Measurements from ENCODE around the gene SPCS1. TPM values are rescaled to one million over a fixed set of nuclear protein-coding genes. Genes with fewer than 3 reads are reported as not detected.

SPCS1 gene
- 184 and 227 TPM in 2 replicates for total RNA-seq

GRCh38 chr3:52705688-52706686 lies at the start of gene SPCS1, which contains the start of gene GLT8D1:
SPCS1 (plus strand) TSS chr3:52706106; CDS start chr3:52706247, 141 bp downstream.
GLT8D1 (minus strand) TSS chr3:52705791; CDS start chr3:52700460, 5,331 bp downstream.

GRCh38 chr3:52685709-52686691 lies 19.9 kb upstream of the SPCS1 start, which contains the start of the genes GNL3 and PBRM1:
GNL3 (plus strand) TSS chr3:52686032; CDS start chr3:52686093, 61 bp downstream.
PBRM1 (minus strand) TSS chr3:52685913.

Other genes starting within 250 kb of the SPCS1 start
- gene STAB1, start 210.8 kb upstream of the SPCS1 start, total RNA-seq = 3.0 and 4.4 TPM in 2 replicates
- gene NT5DC2, start 172.2 kb upstream of the SPCS1 start, total RNA-seq = 67.2 and 86.1 TPM in 2 replicates
- 5.8 and 8.5 TPM in 2 replicates for gene UQCC5, start 169.5 kb upstream of the SPCS1 start, total RNA-seq
- gene PBRM1, start 20.2 kb upstream of the SPCS1 start, total RNA-seq = 36.6 and 42.7 TPM in 2 replicates
- 54.0 and 79.2 TPM in 2 replicates for gene GNL3, start 20.1 kb upstream of the SPCS1 start, total RNA-seq
- 97.8 and 98.1 TPM in 2 replicates for gene GLT8D1, start 315 bp upstream of the SPCS1 start, total RNA-seq
- 9.9 and 11.8 TPM in 2 replicates for gene NEK4, start 64.8 kb downstream of the SPCS1 start, total RNA-seq
- not detected in 2 replicates for gene ITIH1, start 71.5 kb downstream of the SPCS1 start, total RNA-seq
- gene ITIH3, start 88.7 kb downstream of the SPCS1 start, total RNA-seq = 0.24 TPM in 1 of 2 replicates, not detected in the other
- 0.39 and 2.2 TPM in 2 replicates for gene ITIH4, start 124.6 kb downstream of the SPCS1 start, total RNA-seq
- not detected in 2 replicates for gene MUSTN1, start 128.9 kb downstream of the SPCS1 start, total RNA-seq
- gene STIMATE, start 191.4 kb downstream of the SPCS1 start, total RNA-seq = 10.8 and 23.7 TPM in 2 replicates

Data from cardiac ventricle fibroblast (primary cell).